HG03460 (cell line): ENCODE data around the gene VAMP2.
A peak's percentile ranks its signal among the peaks of the same experiment; 100 is the strongest.

Experiments
- ATAC-seq: cut with Tn5 transposase; IDR thresholded peaks from one replicate; pipeline ENCODE4 v1.9.1; 2021; ENCODE audit not compliant: unreplicated experiment

Gene VAMP2

DNA sequence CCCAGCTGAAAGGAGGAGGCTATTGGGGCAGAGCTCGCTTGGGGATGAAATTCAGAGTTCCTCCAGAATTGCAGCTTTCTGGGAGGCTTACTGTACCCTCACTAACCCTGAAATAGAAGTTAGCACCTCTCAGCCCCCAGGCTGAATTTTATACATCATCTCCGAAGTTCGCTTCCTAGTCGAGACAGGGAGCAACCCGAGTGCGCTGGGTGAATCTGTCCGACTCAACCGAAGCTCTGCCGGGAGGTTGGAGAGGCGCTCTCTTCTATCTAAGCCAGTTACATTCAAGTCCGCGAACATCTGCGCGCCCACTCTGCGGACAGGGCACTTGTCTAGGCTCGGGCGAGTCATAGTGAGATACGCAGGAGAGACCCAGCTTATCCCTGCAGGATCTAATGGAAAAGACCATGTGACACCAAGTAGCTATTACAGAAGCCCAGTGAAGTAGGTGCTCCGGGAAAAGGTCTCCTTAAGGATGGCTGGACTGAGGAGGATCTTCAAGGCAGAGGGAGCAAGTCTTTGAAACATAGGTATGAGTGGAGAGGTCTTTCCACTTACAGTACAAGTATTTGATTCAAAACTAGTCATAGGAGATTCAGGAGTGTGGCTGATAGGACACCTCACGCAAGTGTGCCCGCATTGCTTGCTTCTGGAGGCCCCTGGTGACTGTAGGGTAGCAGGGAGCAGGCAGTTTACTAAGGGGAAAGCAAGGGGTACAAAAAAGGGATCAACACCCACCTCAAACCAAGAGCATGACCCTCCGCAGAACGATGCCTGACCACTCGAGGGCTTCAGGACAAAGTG, 38.2 kb downstream of the VAMP2 start:
- no peak for ATAC-seq

GRCh38 chr17:8123695-8124349, 38.9 kb downstream of the VAMP2 start, which contains the start of gene HES7:
TSS of gene HES7 (minus strand) at chr17:8124106. CDS start at chr17:8124084, 22 bp downstream.
- ATAC-seq, result no peak

DNA sequence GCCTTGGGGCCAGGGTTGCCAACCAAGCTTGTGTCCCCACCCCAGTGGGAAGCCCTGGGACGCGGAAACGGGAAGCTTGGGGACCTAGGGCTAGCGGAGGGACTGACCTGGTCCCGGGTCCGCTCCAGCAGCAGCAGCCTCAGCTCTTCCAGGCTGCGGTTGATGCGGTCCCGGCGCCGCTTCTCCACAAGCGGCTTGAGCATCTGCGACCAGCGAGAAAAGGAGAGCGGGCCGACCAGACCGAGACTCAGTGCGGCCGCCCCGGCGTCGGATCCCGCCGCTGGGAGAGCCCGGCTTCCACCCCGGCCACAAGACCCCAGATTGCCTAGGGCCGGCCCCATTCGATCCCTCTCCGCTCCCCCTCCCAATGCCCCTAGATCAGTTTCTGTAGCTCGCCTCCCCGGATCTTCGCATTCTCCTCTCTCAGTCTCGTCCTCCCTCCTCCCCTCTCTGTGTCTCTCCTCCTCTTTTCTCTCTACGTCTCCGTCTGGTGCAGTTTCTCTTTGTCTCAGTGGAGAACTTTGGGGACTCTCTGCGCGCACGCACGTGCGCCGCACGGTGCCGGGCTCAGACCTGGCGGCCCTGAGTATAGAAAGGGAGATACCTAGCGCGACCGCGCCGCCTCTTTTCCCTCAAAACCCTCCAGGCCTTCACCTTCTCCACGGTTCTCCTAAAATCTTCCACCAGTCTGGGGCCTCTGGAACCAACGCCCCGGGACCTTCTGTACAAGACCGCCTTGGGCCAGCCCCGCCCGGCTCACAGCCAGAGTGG, 39.6 kb downstream of the VAMP2 start:
- no peak for ATAC-seq

DNA sequence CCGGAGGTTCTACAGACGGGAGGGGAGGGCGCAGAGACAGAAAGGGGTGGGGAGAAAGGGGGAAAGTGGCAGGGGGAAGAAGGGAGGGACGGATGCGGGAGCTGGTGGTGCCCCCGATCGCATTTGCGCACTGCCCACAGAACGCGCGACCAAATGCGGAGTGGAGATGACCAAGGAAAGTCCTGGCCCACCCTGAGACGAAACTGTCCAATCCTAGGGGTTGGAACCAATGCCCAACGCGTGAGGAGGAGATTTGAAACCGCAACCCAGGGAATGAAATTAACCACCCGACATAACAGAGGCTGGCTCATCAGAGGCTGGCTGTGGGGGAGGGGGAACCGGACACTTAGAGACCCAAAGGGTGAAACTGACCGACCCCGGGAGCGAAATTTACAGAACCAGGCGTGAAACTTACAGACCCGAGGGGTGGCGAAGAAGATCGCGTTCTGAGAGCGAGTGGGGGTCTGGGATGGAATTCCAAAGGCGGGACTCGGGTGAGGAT, 40.3 kb downstream of the VAMP2 start:
- no peak for ATAC-seq

GRCh38 chr17:8121681-8122421, 40.9 kb downstream of the VAMP2 start:
- ATAC-seq, result peak; percentile 28

DNA sequence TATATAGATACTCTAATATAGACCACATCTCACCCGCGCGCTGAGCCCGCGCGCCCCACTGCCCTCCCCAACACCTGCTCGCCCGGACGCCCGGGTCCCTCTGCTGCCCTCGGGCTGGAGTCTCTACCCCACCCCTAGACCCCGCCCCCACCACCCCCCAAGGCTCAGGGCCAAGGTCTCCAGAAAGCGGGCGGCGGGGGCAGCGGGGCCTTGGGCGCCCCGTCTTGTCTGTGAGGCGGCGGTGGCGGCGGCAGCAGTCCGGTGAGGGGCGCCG, 41.4 kb downstream of the VAMP2 start:
- ATAC-seq, result peak; percentile 3

GRCh38 chr17:8120520-8121406, 42.0 kb downstream of the VAMP2 start:
- no peak for ATAC-seq

DNA sequence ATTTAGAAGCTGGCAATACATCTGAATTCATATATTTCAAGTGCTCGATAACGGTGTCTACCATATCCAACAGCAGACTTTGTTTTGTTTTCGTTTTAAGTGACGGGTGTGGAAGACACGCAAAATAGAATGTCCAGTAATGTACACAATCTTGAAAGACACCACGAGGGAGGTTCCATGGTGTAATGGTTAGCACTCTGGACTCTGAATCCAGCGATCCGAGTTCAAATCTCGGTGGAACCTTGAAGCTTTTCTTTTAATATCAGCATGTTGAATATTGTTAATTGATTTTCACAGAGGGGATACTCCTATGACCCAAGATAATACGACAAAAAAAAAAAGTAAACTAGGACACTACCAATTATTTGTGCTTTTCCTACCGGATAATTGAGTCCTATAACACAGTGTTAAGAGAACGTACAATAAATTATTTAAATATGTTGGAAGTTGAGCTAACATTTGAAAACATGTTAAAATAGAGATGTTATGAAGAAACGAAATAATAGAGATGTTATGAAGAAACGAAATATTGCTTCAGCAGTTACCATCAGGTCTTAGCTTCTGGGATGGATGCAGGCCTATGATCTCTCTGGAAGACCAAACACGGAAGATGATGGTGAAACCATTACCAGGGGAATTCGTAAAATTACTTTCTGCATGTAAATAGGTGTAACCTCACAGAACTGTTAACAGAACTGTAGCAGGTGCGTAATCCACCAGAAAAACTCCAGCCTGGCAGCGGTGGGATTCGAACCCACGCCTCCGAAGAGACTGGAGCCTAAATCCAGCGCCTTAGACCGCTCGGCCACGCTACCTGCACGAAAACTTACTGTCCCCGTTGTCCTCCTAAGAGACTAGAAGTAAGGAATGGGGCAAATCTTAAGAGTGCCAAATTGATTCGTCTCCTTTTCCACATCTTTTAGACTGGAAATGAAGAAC, 42.9 kb downstream of the VAMP2 start:
- peak; percentile 26 for ATAC-seq

DNA sequence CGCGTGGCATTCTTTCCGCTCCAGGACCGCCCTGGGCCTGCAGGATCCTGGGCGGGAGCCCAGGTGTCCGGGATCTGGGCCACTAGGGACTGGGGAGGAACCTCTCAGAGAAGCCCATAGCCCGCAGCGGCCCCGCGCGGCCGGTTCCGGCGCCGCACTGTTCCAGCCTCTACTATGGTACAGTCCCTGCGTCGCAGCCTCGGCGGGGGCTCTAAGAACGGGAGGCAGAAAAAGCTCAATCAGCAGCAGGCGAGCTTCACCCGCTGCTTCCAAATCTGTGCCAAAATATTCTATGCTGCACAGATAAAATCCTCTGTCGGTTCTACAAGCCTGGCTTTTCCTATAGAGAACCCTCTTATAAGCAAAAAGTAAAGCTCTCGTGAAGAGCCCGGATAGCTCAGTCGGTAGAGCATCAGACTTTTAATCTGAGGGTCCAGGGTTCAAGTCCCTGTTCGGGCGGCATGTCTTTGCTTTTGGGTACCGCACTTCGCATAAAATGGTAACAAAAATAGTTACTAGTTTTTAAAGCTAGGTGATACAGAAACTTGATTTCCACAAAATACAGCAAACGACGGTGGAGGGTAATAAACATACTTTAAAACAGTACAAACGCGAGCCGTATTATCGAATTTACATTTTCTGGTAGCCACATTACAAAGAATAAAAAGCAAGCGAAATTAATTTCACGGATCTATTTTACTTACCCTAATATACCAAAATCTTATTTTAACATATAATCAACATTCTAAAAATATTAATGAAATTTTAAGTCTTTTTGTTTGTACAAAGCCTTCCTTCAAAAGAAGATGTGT, 43.8 kb downstream of the VAMP2 start:
- ATAC-seq, result peak; percentile 38

DNA sequence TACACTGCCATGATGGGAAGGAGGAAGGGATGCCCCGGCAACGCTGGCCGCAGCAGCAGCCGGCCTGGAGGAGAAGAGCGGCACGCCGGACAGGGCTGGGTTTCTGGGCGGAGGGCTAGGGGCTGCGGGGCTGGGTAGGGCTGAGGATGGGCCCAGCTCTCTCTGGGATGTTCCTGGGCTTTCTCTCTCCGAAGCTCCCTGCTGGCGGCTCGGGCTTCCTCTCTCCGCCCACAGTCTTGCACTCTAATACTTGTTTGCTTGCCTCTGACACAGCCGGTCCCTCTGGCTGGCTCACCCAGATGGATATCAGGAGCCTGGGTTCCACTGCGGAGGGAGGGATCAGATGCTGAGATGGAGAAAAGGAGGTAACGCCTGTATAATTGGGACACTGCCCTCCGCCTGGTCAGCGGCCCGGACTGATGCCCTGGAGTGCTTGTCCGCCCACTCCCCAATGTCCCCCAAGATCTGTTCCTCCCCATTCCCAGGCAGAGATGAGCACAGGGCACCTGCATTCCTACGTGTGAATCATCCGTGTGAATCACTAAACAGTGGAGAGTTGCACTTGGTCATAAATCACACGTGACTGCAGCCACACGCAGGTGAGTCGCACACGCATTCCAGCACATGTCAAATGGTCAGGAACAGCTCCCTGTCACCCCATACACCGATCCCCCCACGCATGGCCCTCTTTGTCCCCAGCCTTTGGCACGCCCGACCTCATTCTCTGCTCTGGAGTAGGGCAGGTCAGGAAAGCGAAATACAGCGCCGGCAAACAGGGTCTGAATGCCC, 44.6 kb downstream of the VAMP2 start, which contains the start of gene ALOXE3:
Gene ALOXE3 (minus strand): TSS at position 535 of the 789 bp plus-strand sequence. CDS start 524 bp downstream, at position 11.
- ATAC-seq, result no peak

- ATAC-seq, result no peak
Measured at GRCh38 chr17:8117367-8117979, 45.3 kb downstream of the VAMP2 start.

DNA sequence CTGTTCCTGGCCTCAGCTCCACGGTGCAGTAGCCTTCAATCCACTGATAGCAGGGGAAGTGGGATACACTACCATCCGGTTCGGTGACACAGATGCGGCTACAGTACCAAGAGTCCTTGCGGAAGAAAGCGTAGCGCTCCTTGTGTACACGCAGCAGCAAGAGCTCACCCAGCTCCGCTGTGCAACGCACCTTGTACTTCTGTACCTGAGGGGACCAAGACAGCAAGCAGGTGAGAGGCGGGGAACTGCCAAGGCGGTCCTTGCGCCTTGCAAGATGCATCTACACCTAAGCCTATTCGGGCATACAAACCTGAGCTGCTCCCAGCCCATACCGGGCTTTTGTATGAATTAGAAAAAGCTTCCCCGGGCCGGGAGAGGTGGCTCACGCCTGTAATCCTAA, 46.0 kb downstream of the VAMP2 start:
- ATAC-seq, result no peak

GRCh38 chr17:8110907-8111306, 51.8 kb downstream of the VAMP2 start:
- no peak for ATAC-seq

DNA sequence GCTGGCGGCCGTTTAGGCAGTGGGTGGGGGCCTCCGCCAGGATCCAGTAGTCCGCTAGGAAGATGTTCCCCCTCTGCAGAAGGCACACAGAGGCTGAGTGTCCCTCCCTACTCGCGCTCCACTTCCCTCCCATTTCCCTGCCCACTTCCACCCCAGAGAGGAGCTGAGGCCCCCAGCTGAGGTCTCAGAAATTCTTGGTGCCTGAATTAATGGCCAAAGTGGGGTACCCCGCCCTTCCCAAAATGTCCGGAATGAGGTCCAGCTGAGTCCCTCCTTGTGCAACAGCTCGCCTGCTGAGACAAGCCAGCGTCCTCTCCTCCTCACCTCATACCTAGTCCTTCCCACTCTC, 52.3 kb downstream of the VAMP2 start:
- ATAC-seq, result no peak

- no peak for ATAC-seq
Measured at GRCh38 chr17:8109661-8110455, 52.9 kb downstream of the VAMP2 start.
